IMR-90 (cell line): Measurements from ENCODE around the gene ITFG2. TPM values are rescaled to one million over a fixed set of nuclear protein-coding genes. Genes with fewer than 3 reads are reported as not detected.

ENCODE experiments used
- ATAC-seq: fragments of 200-7000 bp; cut with Tn5 transposase; 2 replicates; pipeline ENCODE4 v1.9.1; 2020; ENCODE audit warnings: low read depth, mild to moderate bottlenecking, moderate library complexity
- BruUV-seq: library from RNA; stranded (reverse); fragments of 400-500 nt; replicated peaks from 2 replicates; lab custom pipeline; 2021; lab: Mats Ljungman, UMichigan
- CTCF ChIA-PET: fragments of 300-600 bp; formaldehyde crosslinking; extraction: SDS; loops from one replicate; lab custom pipeline; 2021; ENCODE audit warnings: antibody characterized with exemption; lab: Yijun Ruan, JAX
- POLR2A ChIA-PET: fragments of 300-600 bp; sonication (Branson Sonifier 250); formaldehyde crosslinking; loops from one replicate; lab custom pipeline; 2022; ENCODE audit warnings: antibody characterized with exemption; ENCODE audit not compliant: unreplicated experiment; lab: Charles Lee
- DNase-seq: peaks from one replicate; pipeline ENCODE4 v3.0.0; 2013
- H2AFZ ChIP-seq: replicated peaks from 2 replicates; pipeline ENCODE3; 2013; ENCODE audit warnings: low read length, mild to moderate bottlenecking; ENCODE audit not compliant: poor library complexity
- H2AK5ac ChIP-seq: 2 replicates; pipeline ENCODE4 v1.6.1; 2013; ENCODE audit warnings: low read depth, low read length, inconsistent platforms
- H2AK9ac ChIP-seq: replicated peaks from 2 replicates; pipeline ENCODE3; 2013; ENCODE audit warnings: mild to moderate bottlenecking, low read depth, low read length, moderate library complexity; ENCODE audit not compliant: poor library complexity
- H2BK120ac ChIP-seq: 2 replicates; pipeline ENCODE4 v1.6.1; 2013; ENCODE audit warnings: low read depth, low read length, inconsistent platforms
- H2BK15ac ChIP-seq: 3 replicates; pipeline ENCODE4 v1.6.1; 2013; ENCODE audit warnings: low read depth, low read length, inconsistent platforms
- H2BK20ac ChIP-seq: 2 replicates; pipeline ENCODE4 v1.6.1; 2013; ENCODE audit warnings: low read depth, mild to moderate bottlenecking, inconsistent platforms, low read length, moderate library complexity
- H2BK5ac ChIP-seq: 2 replicates; pipeline ENCODE4 v1.6.1; 2013; ENCODE audit warnings: mild to moderate bottlenecking, low read depth, low read length, inconsistent platforms; ENCODE audit not compliant: poor library complexity, severe bottlenecking
- H3K14ac ChIP-seq: replicated peaks from 2 replicates; pipeline ENCODE4 v1.6.1; 2013; ENCODE audit warnings: low read depth, low read length, inconsistent platforms
- H3K18ac ChIP-seq: 2 replicates; pipeline ENCODE4 v1.6.1; 2013; ENCODE audit warnings: low read depth, low read length, control low read depth
- H3K23ac ChIP-seq: 2 replicates; pipeline ENCODE4 v1.6.1; 2013; ENCODE audit warnings: low read depth, low read length, inconsistent platforms
- H3K27ac ChIP-seq: 2 replicates; pipeline ENCODE4 v1.5.1; 2013; ENCODE audit warnings: mild to moderate bottlenecking, control low read depth, low read length; ENCODE audit not compliant: insufficient read depth
- H3K27me3 ChIP-seq: 2 replicates; pipeline ENCODE4 v1.6.1; 2013; ENCODE audit warnings: low read length; ENCODE audit not compliant: control insufficient read depth, insufficient read depth
- H3K36me3 ChIP-seq: 2 replicates; pipeline ENCODE4 v1.6.1; 2013; ENCODE audit warnings: low read length, mixed read lengths; ENCODE audit not compliant: control insufficient read depth, insufficient read depth
- H3K4ac ChIP-seq: 2 replicates; pipeline ENCODE4 v1.6.1; 2013; ENCODE audit warnings: low read depth, low read length, inconsistent platforms
- H3K4me1 ChIP-seq: 2 replicates; pipeline ENCODE4 v1.6.1; 2013; ENCODE audit warnings: low read length, mixed read lengths; ENCODE audit not compliant: control insufficient read depth, insufficient read depth
- H3K4me2 ChIP-seq: 2 replicates; pipeline ENCODE4 v1.6.1; 2013; ENCODE audit warnings: low read depth, mild to moderate bottlenecking, control low read depth, low read length, moderate library complexity
- H3K4me3 ChIP-seq: 2 replicates; pipeline ENCODE4 v1.5.1; 2013; ENCODE audit warnings: low read depth, mild to moderate bottlenecking, control low read depth, low read length, moderate library complexity; ENCODE audit not compliant: insufficient read depth
- H3K56ac ChIP-seq: 2 replicates; pipeline ENCODE4 v1.6.1; 2013; ENCODE audit warnings: low read length, inconsistent platforms; ENCODE audit not compliant: insufficient read depth; ENCODE audit errors: extremely low read depth
- H3K79me1 ChIP-seq, 2 experiments: 2 replicates each; pipeline ENCODE4 v1.6.1; 2013; ENCODE audit warnings: low read length in 2 of 2, inconsistent platforms in 1 of 2, low read depth in 1 of 2
- H3K9ac ChIP-seq: 2 replicates; pipeline ENCODE4 v1.6.1; 2013; ENCODE audit warnings: low read depth, low read length, control low read depth
- H3K9me1 ChIP-seq: 2 replicates; pipeline ENCODE4 v1.6.1; 2013; ENCODE audit warnings: low read length, inconsistent platforms; ENCODE audit not compliant: insufficient read depth
- H3K9me3 ChIP-seq: 2 replicates; pipeline ENCODE4 v1.6.1; 2013; ENCODE audit warnings: low read length; ENCODE audit not compliant: control insufficient read depth, insufficient read depth
- H4K20me1 ChIP-seq: 2 replicates; pipeline ENCODE4 v1.6.1; 2013; ENCODE audit warnings: low read length, inconsistent platforms; ENCODE audit not compliant: insufficient read depth
- H4K5ac ChIP-seq: 2 replicates; pipeline ENCODE4 v1.6.1; 2013; ENCODE audit warnings: mild to moderate bottlenecking, low read depth, low read length, control low read depth
- H4K8ac ChIP-seq, 2 experiments: 2 replicates each; pipeline ENCODE4 v1.6.1; 2013; ENCODE audit warnings: low read depth in 2 of 2, low read length in 2 of 2, control low read depth in 1 of 2, inconsistent platforms in 1 of 2
- H4K91ac ChIP-seq: 2 replicates; pipeline ENCODE4 v1.6.1; 2013; ENCODE audit warnings: low read depth, low read length, inconsistent platforms; ENCODE audit not compliant: insufficient read depth
- MXI1 ChIP-seq: IDR thresholded peaks from 2 replicates; pipeline ENCODE4 v1.6.1; 2012; ENCODE audit warnings: low read depth, mild to moderate bottlenecking, low read length, moderate library complexity, borderline replicate concordance
- WGBS, 2 experiments: methylation state at CpG; one replicate each; pipeline versions ENCODE4 v1.1.5 to v1.1.7; 2013; ENCODE audit warnings: missing lambda C conversion rate in 2 of 2; ENCODE audit not compliant: insufficient read length in 1 of 2; ENCODE audit errors: extremely low coverage in 2 of 2; 5-methylcytosine and 5-hydroxymethylcytosine counted together
- dilution Hi-C: fragments of 300-500 bp; cut with HindIII; formaldehyde crosslinking; loops from one replicate; pipeline ENCODE4 v1.14.3; 2018; ENCODE audit warnings: low sequenced_read_pairs; ENCODE audit not compliant: unreplicated experiment
- in situ Hi-C: fragments of 300-500 bp; cut with MboI; formaldehyde crosslinking; loops from 3 replicates; pipeline ENCODE4 v1.14.3; 2019; ENCODE audit warnings: low sequenced_read_pairs, inconsistent platforms, mixed read lengths
- intact Hi-C: fragments of 100-400 bp; cut with micrococcal nuclease; formaldehyde crosslinking; loops from 2 replicates; pipeline ENCODE4 v1.10.0; 2022
- polyA plus RNA-seq, 3 experiments: library from polyadenylated mRNA; depleted of rRNA; stranded (reverse); fragments of >200 nt; gene quantifications; 2 replicates each; pipeline ENCODE4 v1.2.3, GENCODE V29; 2012; ENCODE audit warnings: low replicate concordance in 1 of 3
- total RNA-seq: library from RNA; depleted of rRNA; stranded (reverse); fragments of >200 nt; gene quantifications from 2 replicates; pipeline ENCODE4 v1.2.3, GENCODE V29; 2012

ITFG2 gene
- total and polyA plus RNA-seq, 2 of the 4 experiments (the other 2 are of a cell fraction) = 20.3 to 25.5 TPM

DNA sequence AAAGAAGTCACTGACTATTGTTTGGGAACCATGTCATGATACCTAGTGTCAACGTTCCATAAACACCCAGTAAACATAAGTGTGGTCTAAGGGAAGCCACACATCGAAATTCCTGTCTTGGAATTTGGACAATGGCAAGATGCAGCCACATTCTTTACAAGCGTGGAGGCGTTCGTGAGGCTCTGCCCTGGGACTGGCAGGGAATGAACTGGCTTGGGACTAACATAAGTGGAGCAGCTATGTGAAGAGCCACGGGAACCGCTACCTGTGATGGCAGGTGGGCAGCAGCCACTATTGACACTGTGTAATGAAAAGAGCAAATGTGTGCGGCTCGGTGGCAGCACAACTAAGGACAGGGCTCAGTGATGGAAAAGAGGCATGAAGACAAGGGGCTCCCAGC, 32.3 kb downstream of the ITFG2 start:
- Histone ChIP-seq H2AK9ac (peak overlapping the region; percentile 7), H3K4me3 (no peak overlapping the region), H3K56ac (no peak overlapping the region), H4K20me1 (0 out of 2 replicates have a peak, but pooled peaks cover 2% of the 10 kb centered on the region), H3K4me2 (no peak overlapping the region), H2AK5ac (peak overlapping the region; percentile 27), H3K14ac (peak overlapping the region; percentile 67), H2AFZ (peak overlapping the region; percentile 91), H2BK20ac (peak overlapping the region; percentile 38; the same call in 1 of the 2 replicates), H3K9me1 (peaks cover 14% of the 10 kb centered on the region), H3K36me3 (no peaks in the 10 kb centered on the region), H3K4ac (peak overlapping the region; percentile 92), H2BK120ac (peak overlapping the region; percentile 75), H3K27me3 (no peaks in the 10 kb centered on the region), H3K4me1 (peaks cover 14% of the 10 kb centered on the region), H3K18ac (peak overlapping the region; percentile 26; the same call in 1 of the 2 replicates), H3K23ac (peak overlapping the region; percentile 23; the same call in 1 of the 2 replicates), H4K8ac (peak overlapping the region; percentile 98 to 99), H4K5ac (peak overlapping the region; percentile 76), H3K79me1 (no peaks in the 10 kb centered on the region), H2BK15ac (no peak overlapping the region), H2BK5ac (peak overlapping the region; percentile 21), H3K27ac (0 out of 2 replicates have a peak overlapping the region, but pooled peaks have one; percentile 14), H3K9me3 (no peaks in the 10 kb centered on the region), H4K91ac (peak overlapping the region; percentile 74), H3K9ac (no peak overlapping the region)
- dilution Hi-C loops (no loop called here), in situ Hi-C loops (no loop called here), intact Hi-C loops (no loop called here)
- no TSS peak for BruUV-seq
- CTCF ChIA-PET = interaction anchor here (0.9 kb wide), 1 partner anchor 9 kb away, joined by 3 read pairs; no protein-coding TSS in a partner anchor
- 65% methylated on average over 5 of the region's 9 CpGs; no CpG with 5 or more reads in 1 of the 2 experiments for WGBS, 2 experiments
- ATAC-seq (no peak), DNase-seq (peak; percentile 18)
- TF ChIP-seq MXI1 = no peak
- POLR2A ChIA-PET = no interaction called here
